Measurements from ENCODE around the gene CIB4. TPM values are rescaled to one million over a fixed set of nuclear protein-coding genes. Genes with fewer than 3 reads are reported as not detected.

The CIB4 gene
- total and polyA plus RNA-seq, 2 experiments from 2014 or later: not detected

- Histone ChIP-seq H2AFZ (no peak overlapping the region), H3K9me2 (replicated peaks; ENCODE audit: insufficient read depth) (no peaks in the 10 kb centered on the region), H3K4me2 (no peak overlapping the region), H3K36me3 (replicated peaks; ENCODE audit: insufficient read depth, low read depth) (no peaks in the 10 kb centered on the region), H4K20me1 (ENCODE audit: insufficient read depth, poor library complexity, severe bottlenecking) (no peaks in the 10 kb centered on the region), H3K4me1 (ENCODE audit: insufficient read depth) (no peaks in the 10 kb centered on the region), H3K4me3 (no peak overlapping the region), H3K79me2 (no peaks in the 10 kb centered on the region), H3K27me3 (no peaks in the 10 kb centered on the region), H3K27ac (no peak overlapping the region), H3K9me3 (ENCODE audit: low read depth) (no peaks in the 10 kb centered on the region)
- WGBS (ENCODE audit: low lambda C conversion rate, missing lambda C conversion rate): 82% methylated on average over 13 of the region's 13 CpGs
- no peak for DNase-seq (ENCODE audit: low spot score)
- TF ChIP-seq CTCF (IDR thresholded peaks at IDR 0.05; ENCODE audit: poor library complexity): no peak
- TF ChIP-seq EZH2phosphoT487 (IDR thresholded peaks at IDR 0.05; ENCODE audit: low read depth, severe bottlenecking, unreplicated experiment): no peak
- TF ChIP-seq EZH2 (IDR thresholded peaks at IDR 0.05; ENCODE audit: borderline replicate concordance): no peak
Measured at GRCh38 chr2:26598336-26598995, 42.7 kb downstream of the CIB4 start.

- no peaks in the 10 kb centered on the region for H3K27me3 ChIP-seq
- no peaks in the 10 kb centered on the region for H3K36me3 ChIP-seq (replicated peaks; ENCODE audit: insufficient read depth, low read depth)
- TF ChIP-seq CTCF (IDR thresholded peaks at IDR 0.05; ENCODE audit: poor library complexity) (no peak), EZH2phosphoT487 (IDR thresholded peaks at IDR 0.05; ENCODE audit: low read depth, severe bottlenecking, unreplicated experiment) (no peak)
- H3K27ac ChIP-seq: no peak overlapping the region
- no peaks in the 10 kb centered on the region for H3K79me2 ChIP-seq
- no peaks in the 10 kb centered on the region for H3K9me2 ChIP-seq (replicated peaks; ENCODE audit: insufficient read depth)
- H2AFZ ChIP-seq: no peak overlapping the region
- no peak overlapping the region for H3K4me3 ChIP-seq
- H3K9me3 ChIP-seq (ENCODE audit: low read depth): no peaks in the 10 kb centered on the region
- H3K4me1 ChIP-seq (ENCODE audit: insufficient read depth): no peaks in the 10 kb centered on the region
- H4K20me1 ChIP-seq (ENCODE audit: insufficient read depth, poor library complexity, severe bottlenecking): no peaks in the 10 kb centered on the region
- WGBS (ENCODE audit: low lambda C conversion rate, missing lambda C conversion rate): 81% methylated on average over 2 of the region's 2 CpGs
- no peak overlapping the region for H3K4me2 ChIP-seq
- no peak for DNase-seq (ENCODE audit: low spot score)
Measured at GRCh38 chr2:26597197-26597596, 44.0 kb downstream of the CIB4 start.

- Histone ChIP-seq H3K4me3 (no peak overlapping the region), H2AFZ (no peak overlapping the region), H3K9me3 (ENCODE audit: low read depth) (no peaks in the 10 kb centered on the region), H3K27ac (no peak overlapping the region), H4K20me1 (ENCODE audit: insufficient read depth, poor library complexity, severe bottlenecking) (no peaks in the 10 kb centered on the region), H3K27me3 (no peaks in the 10 kb centered on the region), H3K9me2 (replicated peaks; ENCODE audit: insufficient read depth) (no peaks in the 10 kb centered on the region), H3K4me1 (ENCODE audit: insufficient read depth) (no peaks in the 10 kb centered on the region), H3K36me3 (replicated peaks; ENCODE audit: insufficient read depth, low read depth) (no peaks in the 10 kb centered on the region), H3K4me2 (no peak overlapping the region), H3K79me2 (no peaks in the 10 kb centered on the region)
- 81% methylated on average over 7 of the region's 7 CpGs for WGBS (ENCODE audit: low lambda C conversion rate, missing lambda C conversion rate)
- TF ChIP-seq EZH2 (IDR thresholded peaks at IDR 0.05; ENCODE audit: borderline replicate concordance): no peak
- TF ChIP-seq EZH2phosphoT487 (IDR thresholded peaks at IDR 0.05; ENCODE audit: low read depth, severe bottlenecking, unreplicated experiment): no peak
- no peak for DNase-seq (ENCODE audit: low spot score)
Measured at GRCh38 chr2:26595146-26595545, 46.0 kb downstream of the CIB4 start.

GRCh38 chr2:26591619-26592505 lies 49.3 kb downstream of the CIB4 start:
- H3K27me3 ChIP-seq: peaks cover 11% of the 10 kb centered on the region
- no peaks in the 10 kb centered on the region for H3K9me2 ChIP-seq (replicated peaks; ENCODE audit: insufficient read depth)
- WGBS (ENCODE audit: low lambda C conversion rate, missing lambda C conversion rate): 74% methylated on average over 12 of the region's 12 CpGs
- no peak for TF ChIP-seq CTCF (IDR thresholded peaks at IDR 0.05; ENCODE audit: poor library complexity)
- no peak for TF ChIP-seq EZH2 (IDR thresholded peaks at IDR 0.05; ENCODE audit: borderline replicate concordance)
- no peak for TF ChIP-seq EZH2phosphoT487 (IDR thresholded peaks at IDR 0.05; ENCODE audit: low read depth, severe bottlenecking, unreplicated experiment)
- H3K4me2 ChIP-seq: no peak overlapping the region
- no peak for DNase-seq (ENCODE audit: low spot score)
- no peaks in the 10 kb centered on the region for H4K20me1 ChIP-seq (ENCODE audit: insufficient read depth, poor library complexity, severe bottlenecking)
- no peak overlapping the region for H3K27ac ChIP-seq
- H3K4me1 ChIP-seq (ENCODE audit: insufficient read depth): no peaks in the 10 kb centered on the region
- no peak overlapping the region for H3K4me3 ChIP-seq
- H3K36me3 ChIP-seq (replicated peaks; ENCODE audit: insufficient read depth, low read depth): no peaks in the 10 kb centered on the region
- no peaks in the 10 kb centered on the region for H3K79me2 ChIP-seq
- H3K9me3 ChIP-seq (ENCODE audit: low read depth): no peaks in the 10 kb centered on the region
- no peak overlapping the region for H2AFZ ChIP-seq

All from hepatocyte (in vitro differentiated cells).